ENCODE data around the gene UBE2E2. TPM values are rescaled to one million over a fixed set of nuclear protein-coding genes. Genes with fewer than 3 reads are reported as not detected.

The UBE2E2 gene
- total and polyA plus RNA-seq, 2 experiments from 2014 or later = 29.0 to 75.4 TPM

GRCh38 chr3:23437484-23438145, 234.5 kb downstream of the UBE2E2 start:
- Histone ChIP-seq H3F3A (ENCODE audit: insufficient read depth) (no peaks in the 10 kb centered on the region), H3K9me3 (ENCODE audit: low read depth) (no peaks in the 10 kb centered on the region), H3K4me2 (ENCODE audit: unreplicated experiment) (no peak overlapping the region), H3K36me3 (ENCODE audit: low read depth) (no peaks in the 10 kb centered on the region), H4K20me1 (ENCODE audit: insufficient read depth) (0 out of 2 replicates have a peak, but pooled peaks cover 6% of the 10 kb centered on the region), H3K9me2 (ENCODE audit: insufficient read depth) (no peaks in the 10 kb centered on the region), H3K4me3 (no peak overlapping the region), H3K9ac (no peak overlapping the region), H3K27me3 (replicated peaks; ENCODE audit: insufficient read depth) (no peaks in the 10 kb centered on the region), H2AFZ (no peak overlapping the region), H3K79me2 (ENCODE audit: insufficient read depth) (peaks cover 18% of the 10 kb centered on the region), H3K27ac (no peak overlapping the region), H3K4me1 (ENCODE audit: insufficient read depth) (no peaks in the 10 kb centered on the region)
- no peak for TF ChIP-seq EZH2 (IDR thresholded peaks at IDR 0.05; ENCODE audit: insufficient read depth, poor library complexity, severe bottlenecking)
- TF ChIP-seq EZH2phosphoT487 (IDR thresholded peaks at IDR 0.05; ENCODE audit: insufficient read depth, low read depth) = no peak
- no peak for DNase-seq
- in situ Hi-C loops (cut with MboI) = no loop called here
- 81 to 89% methylated on average over 7 of the region's 7 CpGs for WGBS, 2 experiments (ENCODE audit: low coverage in 1 of 2, low lambda C conversion rate in 2 of 2, missing lambda C conversion rate in 2 of 2)

- in situ Hi-C loops (cut with MboI) = no loop called here
- H3F3A ChIP-seq (ENCODE audit: insufficient read depth) = no peaks in the 10 kb centered on the region
- no peak overlapping the region for H3K27ac ChIP-seq
- H3K9me2 ChIP-seq (ENCODE audit: insufficient read depth) = no peaks in the 10 kb centered on the region
- 0 out of 2 replicates have a peak, but pooled peaks cover 6% of the 10 kb centered on the region for H4K20me1 ChIP-seq (ENCODE audit: insufficient read depth)
- no peak overlapping the region for H3K4me2 ChIP-seq (ENCODE audit: unreplicated experiment)
- H3K4me1 ChIP-seq (ENCODE audit: insufficient read depth) = peaks cover 4% of the 10 kb centered on the region
- no peaks in the 10 kb centered on the region for H3K9me3 ChIP-seq (ENCODE audit: low read depth)
- DNase-seq = no peak
- H3K9ac ChIP-seq = no peak overlapping the region
- H3K27me3 ChIP-seq (replicated peaks; ENCODE audit: insufficient read depth) = no peaks in the 10 kb centered on the region
- TF ChIP-seq EZH2phosphoT487 (IDR thresholded peaks at IDR 0.05; ENCODE audit: insufficient read depth, low read depth) (no peak), EZH2 (IDR thresholded peaks at IDR 0.05; ENCODE audit: insufficient read depth, poor library complexity, severe bottlenecking) (no peak)
- no peaks in the 10 kb centered on the region for H3K36me3 ChIP-seq (ENCODE audit: low read depth)
- no peak overlapping the region for H2AFZ ChIP-seq
- no peak overlapping the region for H3K4me3 ChIP-seq
- H3K79me2 ChIP-seq (ENCODE audit: insufficient read depth) = peaks cover 9% of the 10 kb centered on the region; the same call in 1 of the 2 replicates
Observed at GRCh38 chr3:23438657-23439056, 235.5 kb downstream of the UBE2E2 start.

- DNase-seq = no peak
- TF ChIP-seq EZH2 (IDR thresholded peaks at IDR 0.05; ENCODE audit: insufficient read depth, poor library complexity, severe bottlenecking) = no peak
- TF ChIP-seq EZH2phosphoT487 (IDR thresholded peaks at IDR 0.05; ENCODE audit: insufficient read depth, low read depth) = no peak
- no peaks in the 10 kb centered on the region for H3K9me3 ChIP-seq (ENCODE audit: low read depth)
- in situ Hi-C loops (cut with MboI) = no loop called here
- H3K9ac ChIP-seq = no peak overlapping the region
- no peaks in the 10 kb centered on the region for H3F3A ChIP-seq (ENCODE audit: insufficient read depth)
- H3K4me1 ChIP-seq (ENCODE audit: insufficient read depth) = peaks cover 4% of the 10 kb centered on the region
- H3K36me3 ChIP-seq (ENCODE audit: low read depth) = no peaks in the 10 kb centered on the region
- H3K4me3 ChIP-seq = no peak overlapping the region
- no peak overlapping the region for H3K27ac ChIP-seq
- no peaks in the 10 kb centered on the region for H3K9me2 ChIP-seq (ENCODE audit: insufficient read depth)
- 0 out of 2 replicates have a peak, but pooled peaks cover 6% of the 10 kb centered on the region for H4K20me1 ChIP-seq (ENCODE audit: insufficient read depth)
- WGBS, 2 experiments (ENCODE audit: low coverage in 1 of 2, low lambda C conversion rate in 2 of 2, missing lambda C conversion rate in 2 of 2) = 95 to 98% methylated on average over 2 of the region's 2 CpGs
- no peak overlapping the region for H2AFZ ChIP-seq
- H3K79me2 ChIP-seq (ENCODE audit: insufficient read depth) = peaks cover 9% of the 10 kb centered on the region; the same call in 1 of the 2 replicates
- no peaks in the 10 kb centered on the region for H3K27me3 ChIP-seq (replicated peaks; ENCODE audit: insufficient read depth)
- H3K4me2 ChIP-seq (ENCODE audit: unreplicated experiment) = no peak overlapping the region
Observed at GRCh38 chr3:23439080-23439479, 236.0 kb downstream of the UBE2E2 start.

- no peak for TF ChIP-seq EZH2phosphoT487 (IDR thresholded peaks at IDR 0.05; ENCODE audit: insufficient read depth, low read depth)
- no peak for TF ChIP-seq EZH2 (IDR thresholded peaks at IDR 0.05; ENCODE audit: insufficient read depth, poor library complexity, severe bottlenecking)
- Histone ChIP-seq H3K79me2 (ENCODE audit: insufficient read depth) (peaks cover 9% of the 10 kb centered on the region), H2AFZ (no peak overlapping the region), H3K27ac (no peak overlapping the region), H4K20me1 (ENCODE audit: insufficient read depth) (no peaks in the 10 kb centered on the region), H3K4me2 (ENCODE audit: unreplicated experiment) (no peak overlapping the region), H3K4me3 (no peak overlapping the region), H3K9ac (no peak overlapping the region), H3K4me1 (ENCODE audit: insufficient read depth) (peaks cover 4% of the 10 kb centered on the region), H3K36me3 (ENCODE audit: low read depth) (no peaks in the 10 kb centered on the region), H3K27me3 (replicated peaks; ENCODE audit: insufficient read depth) (no peaks in the 10 kb centered on the region), H3K9me2 (ENCODE audit: insufficient read depth) (no peaks in the 10 kb centered on the region), H3K9me3 (ENCODE audit: low read depth) (no peaks in the 10 kb centered on the region), H3F3A (ENCODE audit: insufficient read depth) (no peaks in the 10 kb centered on the region)
- WGBS, 2 experiments (ENCODE audit: low coverage in 1 of 2, low lambda C conversion rate in 2 of 2, missing lambda C conversion rate in 2 of 2) = 96 to 97% methylated on average over 12 of the region's 12 CpGs
- in situ Hi-C loops (cut with MboI) = no loop called here
- DNase-seq = no peak
Observed at GRCh38 chr3:23440416-23441294, 237.5 kb downstream of the UBE2E2 start.
